K562 (cell line): ENCODE results near the gene HSPA4L. TPM values are rescaled to one million over a fixed set of nuclear protein-coding genes. Genes with fewer than 3 reads are reported as not detected.

Source experiments
- ARID2 ChIP-seq: fragments of 450-650 bp; IDR thresholded peaks from 2 replicates; pipeline ENCODE4 v1.6.1; 2017; ENCODE audit warnings: antibody characterized with exemption, mild to moderate bottlenecking
- ETV5 ChIP-seq: sonication (generic); formaldehyde crosslinking; IDR thresholded peaks from 2 replicates; pipeline ENCODE4 v1.4.0; 2020; ENCODE audit warnings: low read depth, mild to moderate bottlenecking, missing genetic modification reagents
- FOXM1 ChIP-seq, 2 experiments: fragments of 450-650 bp in 1 of 2; sonication (generic) in 1 of 2; formaldehyde crosslinking in 1 of 2; IDR thresholded peaks; 2 replicates each; pipeline versions ENCODE4 v1.6.1 to v1.9.0; 2017 to 2022; ENCODE audit warnings: low read depth in 2 of 2, mild to moderate bottlenecking in 2 of 2, missing genetic modification reagents in 1 of 2, moderate library complexity in 1 of 2
- GABPB1 ChIP-seq: sonication (generic); formaldehyde crosslinking; IDR thresholded peaks from 2 replicates; pipeline ENCODE4 v1.8.0; 2022; ENCODE audit warnings: mild to moderate bottlenecking, missing genetic modification reagents
- GTF2F1 ChIP-seq: IDR thresholded peaks from 2 replicates; pipeline ENCODE4 v1.6.1; 2011; ENCODE audit warnings: low read depth, low read length, improper control_type of control experiment
- MTA1 ChIP-seq: fragments of 450-650 bp; IDR thresholded peaks from 2 replicates; pipeline ENCODE4 v1.6.1; 2017; ENCODE audit warnings: borderline replicate concordance
- PRDM10 ChIP-seq: fragments of 450-650 bp; IDR thresholded peaks from 2 replicates; pipeline ENCODE4 v1.6.1; 2018; ENCODE audit not compliant: partially characterized antibody
- PTTG1 ChIP-seq: fragments of 450-650 bp; IDR thresholded peaks from 2 replicates; pipeline ENCODE4 v1.6.1; 2016; ENCODE audit warnings: low read depth, mild to moderate bottlenecking, missing genetic modification characterization, missing compliant biosample characterization
- RBFOX2 ChIP-seq: fragments of 200-400 bp; formaldehyde crosslinking; IDR thresholded peaks from 2 replicates; pipeline ENCODE4 v1.6.1; 2017; ENCODE audit warnings: low read depth, mild to moderate bottlenecking, low read length, moderate library complexity
- SLC30A9 ChIP-seq: fragments of 250-450 bp; sonication (Bioruptor Pico); IDR thresholded peaks from 2 replicates; pipeline ENCODE4 v1.8.0; 2022; ENCODE audit warnings: mild to moderate bottlenecking, moderate library complexity
- SMARCC2 ChIP-seq: fragments of 450-650 bp; IDR thresholded peaks from 2 replicates; pipeline ENCODE4 v1.6.1; 2017; ENCODE audit warnings: antibody characterized with exemption, moderate library complexity, mild to moderate bottlenecking, low read depth
- USF1 ChIP-seq: sonication (generic); formaldehyde crosslinking; IDR thresholded peaks from 2 replicates; pipeline ENCODE4 v1.9.0; 2022; ENCODE audit warnings: mild to moderate bottlenecking, missing genetic modification reagents
- ZNF398 ChIP-seq: fragments of 250-450 bp; sonication (Bioruptor Pico); IDR thresholded peaks from 2 replicates; pipeline ENCODE4 v1.8.0; 2021; ENCODE audit warnings: moderate library complexity, mild to moderate bottlenecking, inconsistent platforms
- ZNF445 ChIP-seq: fragments of 250-450 bp; sonication (Bioruptor Pico); IDR thresholded peaks from 2 replicates; pipeline ENCODE4 v1.4.0; 2020; ENCODE audit warnings: low read depth, mild to moderate bottlenecking, moderate library complexity
- ZNF695 ChIP-seq: fragments of 450-650 bp; formaldehyde crosslinking; IDR thresholded peaks from 2 replicates; pipeline ENCODE4 v1.4.0; 2020; ENCODE audit warnings: mild to moderate bottlenecking, moderate library complexity
- polyA plus RNA-seq, 8 experiments: library from polyadenylated mRNA; depleted of rRNA in 4 of 8; stranded (reverse) in 5 of 8; unstranded in 3 of 8; fragments of >200 nt; fragmentation: Nextera tagmentation in 2 of 8; fragmentation: Illumina TruSeq in 1 of 8; extraction: Ambion mirVana in 2 of 8; extraction: Trizol in 1 of 8; gene quantifications; 2 replicates each; pipeline versions ENCODE4 v1.2.1 to v1.2.3, GENCODE V29; 2011 to 2014; ENCODE audit warnings: inconsistent platforms in 1 of 8, missing spikeins in 1 of 8
- total RNA-seq, 7 experiments: library from RNA; depleted of rRNA in 6 of 7; stranded (reverse); fragments of >200 nt in 6 of 7; fragmentation: Illumina TruSeq in 2 of 7; extraction: Trizol in 2 of 7; gene quantifications; 2 replicates each; pipeline versions ENCODE4 v1.2.1 to v1.2.3, GENCODE V29; 2011 to 2021; ENCODE audit warnings: low replicate concordance in 1 of 7
- TF ChIP-seq, protein P1 (sequence below), 3 experiments: IDR thresholded peaks in 2 of 3; conservative IDR thresholded peaks in 1 of 3; 2 replicates each; pipeline ENCODE4 v1.5.1; 2011 to 2012; ENCODE audit warnings: low read length in 3 of 3, mild to moderate bottlenecking in 3 of 3, control low read depth in 2 of 3, improper control_type of control experiment in 1 of 3, inconsistent platforms in 1 of 3, low read depth in 1 of 3, mixed read lengths in 1 of 3, moderate library complexity in 1 of 3; ENCODE audit not compliant: insufficient read depth in 2 of 3
- TF ChIP-seq, protein P2 (sequence below): sonication (generic); formaldehyde crosslinking; IDR thresholded peaks from 2 replicates; pipeline ENCODE4 v1.8.1; 2023; ENCODE audit warnings: mild to moderate bottlenecking, missing genetic modification reagents, moderate library complexity

Gene HSPA4L
- total and polyA plus RNA-seq, 9 of the 15 experiments (the other 6 are each of a cell fraction or from before 2014, with no cell fraction given): 12.3 to 37.0 (median 21.7) TPM

- TF ChIP-seq, protein P1, sequence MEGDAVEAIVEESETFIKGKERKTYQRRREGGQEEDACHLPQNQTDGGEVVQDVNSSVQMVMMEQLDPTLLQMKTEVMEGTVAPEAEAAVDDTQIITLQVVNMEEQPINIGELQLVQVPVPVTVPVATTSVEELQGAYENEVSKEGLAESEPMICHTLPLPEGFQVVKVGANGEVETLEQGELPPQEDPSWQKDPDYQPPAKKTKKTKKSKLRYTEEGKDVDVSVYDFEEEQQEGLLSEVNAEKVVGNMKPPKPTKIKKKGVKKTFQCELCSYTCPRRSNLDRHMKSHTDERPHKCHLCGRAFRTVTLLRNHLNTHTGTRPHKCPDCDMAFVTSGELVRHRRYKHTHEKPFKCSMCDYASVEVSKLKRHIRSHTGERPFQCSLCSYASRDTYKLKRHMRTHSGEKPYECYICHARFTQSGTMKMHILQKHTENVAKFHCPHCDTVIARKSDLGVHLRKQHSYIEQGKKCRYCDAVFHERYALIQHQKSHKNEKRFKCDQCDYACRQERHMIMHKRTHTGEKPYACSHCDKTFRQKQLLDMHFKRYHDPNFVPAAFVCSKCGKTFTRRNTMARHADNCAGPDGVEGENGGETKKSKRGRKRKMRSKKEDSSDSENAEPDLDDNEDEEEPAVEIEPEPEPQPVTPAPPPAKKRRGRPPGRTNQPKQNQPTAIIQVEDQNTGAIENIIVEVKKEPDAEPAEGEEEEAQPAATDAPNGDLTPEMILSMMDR (IDR thresholded peaks at IDR 0.05 in 2 of 3, conservative IDR thresholded peaks at IDR 0.05 in 1 of 3; ENCODE audit: insufficient read depth in 2 of 3, low read depth in 1 of 3, low read length in 3 of 3): no peak
- TF ChIP-seq SLC30A9 (CRISPR knock-in tag): no peak
- no peak for TF ChIP-seq USF1 (CRISPR knock-in tag)
- TF ChIP-seq ETV5 (CRISPR knock-in tag): peak; percentile 95
- peak; percentile 68 for TF ChIP-seq FOXM1 (IDR thresholded peaks at IDR 0.05; ENCODE audit: low read depth)
- no peak for TF ChIP-seq FOXM1 (CRISPR knock-in tag; IDR thresholded peaks at IDR 0.05; ENCODE audit: low read depth)
- TF ChIP-seq, protein P2, sequence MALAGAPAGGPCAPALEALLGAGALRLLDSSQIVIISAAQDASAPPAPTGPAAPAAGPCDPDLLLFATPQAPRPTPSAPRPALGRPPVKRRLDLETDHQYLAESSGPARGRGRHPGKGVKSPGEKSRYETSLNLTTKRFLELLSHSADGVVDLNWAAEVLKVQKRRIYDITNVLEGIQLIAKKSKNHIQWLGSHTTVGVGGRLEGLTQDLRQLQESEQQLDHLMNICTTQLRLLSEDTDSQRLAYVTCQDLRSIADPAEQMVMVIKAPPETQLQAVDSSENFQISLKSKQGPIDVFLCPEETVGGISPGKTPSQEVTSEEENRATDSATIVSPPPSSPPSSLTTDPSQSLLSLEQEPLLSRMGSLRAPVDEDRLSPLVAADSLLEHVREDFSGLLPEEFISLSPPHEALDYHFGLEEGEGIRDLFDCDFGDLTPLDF (CRISPR knock-in tag): peak; percentile 88; the same call in 1 of the 2 replicates
- no peak for TF ChIP-seq SMARCC2
- TF ChIP-seq GABPB1 (CRISPR knock-in tag): peak; percentile 79; the same call in 1 of the 2 replicates
- TF ChIP-seq RBFOX2: peak; percentile 99
- 0 out of 2 replicates have a peak, but pooled peaks have one; percentile 11 for TF ChIP-seq MTA1
- no peak for TF ChIP-seq ZNF695 (CRISPR knock-in tag)
- no peak for TF ChIP-seq PTTG1 (tag)
- peak; percentile 72; the same call in 1 of the 2 replicates for TF ChIP-seq GTF2F1
- TF ChIP-seq ARID2: no peak
- no peak for TF ChIP-seq ZNF445 (CRISPR knock-in tag)
- TF ChIP-seq PRDM10: no peak
- no peak for TF ChIP-seq ZNF398 (CRISPR knock-in tag)
Observed at GRCh38 chr4:127880763-127881562, 98.8 kb downstream of the HSPA4L start, which contains the start of gene PLK4 (continued).
